GM18526 (cell line): Measurements from ENCODE around the gene UNC5A.

ENCODE experiments used
- POLR2A ChIP-seq: IDR thresholded peaks from 3 replicates; pipeline ENCODE4 v1.6.1; 2011; ENCODE audit not compliant: insufficient read length; ENCODE audit errors: extremely low read depth

Gene UNC5A

DNA sequence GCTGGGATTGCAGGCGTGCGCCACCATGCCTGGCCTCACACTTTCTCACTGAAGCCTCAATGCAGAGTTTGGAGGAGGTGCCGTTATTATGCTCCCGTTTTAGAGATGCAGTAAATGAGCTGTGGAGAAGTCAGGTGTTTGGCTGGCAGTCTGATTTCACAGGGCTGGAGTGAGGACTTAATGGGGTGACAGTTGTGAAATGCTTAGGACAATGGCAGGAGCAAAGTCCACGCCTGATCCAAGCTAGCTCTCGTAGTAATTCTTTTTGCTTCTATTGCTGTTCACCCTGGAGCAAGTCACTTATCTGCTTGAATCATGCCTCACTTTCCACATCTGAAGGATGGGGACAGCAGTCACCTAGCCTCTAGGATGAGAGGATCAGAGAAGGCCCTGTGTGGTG is 21.8 kb downstream of the UNC5A start:
- TF ChIP-seq POLR2A = no peak

GRCh38 chr5:176833286-176833685 is 22.9 kb downstream of the UNC5A start:
- TF ChIP-seq POLR2A = no peak

DNA sequence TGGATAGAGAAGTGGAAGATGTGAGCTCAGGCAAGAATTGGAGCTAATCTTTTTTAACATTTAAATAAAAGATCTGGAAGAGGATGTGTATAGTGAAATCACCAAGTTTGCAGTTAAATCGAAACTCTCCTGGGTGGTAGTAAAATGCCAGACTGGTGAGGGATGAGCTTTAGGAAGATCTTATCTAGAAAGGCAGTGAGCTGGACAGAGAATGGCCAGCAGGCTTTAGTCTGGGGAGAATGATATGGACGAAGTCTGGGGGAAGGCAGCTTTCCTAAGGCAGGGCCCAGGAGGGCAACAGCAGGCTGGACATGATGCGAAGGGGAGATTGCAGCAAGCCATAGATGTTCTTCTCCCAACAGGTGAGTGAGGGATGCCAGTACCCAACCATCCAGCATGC is 25.6 kb downstream of the UNC5A start:
- no peak for TF ChIP-seq POLR2A

GRCh38 chr5:176836811-176837706 is 26.7 kb downstream of the UNC5A start:
- no peak for TF ChIP-seq POLR2A

- no peak for TF ChIP-seq POLR2A
These were observed 27.4 kb downstream of the UNC5A start for GRCh38 chr5:176837707-176838115.

- no peak for TF ChIP-seq POLR2A
These were observed 33.3 kb downstream of the UNC5A start for GRCh38 chr5:176843673-176844072.

DNA sequence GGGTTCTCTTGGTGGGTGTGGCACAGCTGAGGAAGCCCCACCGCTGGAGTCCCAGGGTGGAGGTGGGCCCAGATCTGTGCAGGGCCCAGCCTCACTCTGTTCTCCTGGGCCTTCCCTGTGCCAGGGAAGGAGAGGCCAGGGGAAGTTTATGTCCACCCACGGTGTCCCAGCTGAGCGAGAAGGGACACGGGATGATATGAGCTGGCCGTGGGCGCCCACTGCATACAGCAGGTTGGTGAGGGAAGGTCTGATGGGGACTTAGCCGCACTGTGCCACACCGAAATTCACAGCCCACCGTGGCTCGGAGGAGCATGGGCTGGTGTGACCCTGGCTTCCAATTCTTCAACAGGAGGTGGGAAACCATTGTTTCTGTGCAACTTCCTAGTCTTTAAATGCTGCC is 33.9 kb downstream of the UNC5A start:
- TF ChIP-seq POLR2A = no peak

DNA sequence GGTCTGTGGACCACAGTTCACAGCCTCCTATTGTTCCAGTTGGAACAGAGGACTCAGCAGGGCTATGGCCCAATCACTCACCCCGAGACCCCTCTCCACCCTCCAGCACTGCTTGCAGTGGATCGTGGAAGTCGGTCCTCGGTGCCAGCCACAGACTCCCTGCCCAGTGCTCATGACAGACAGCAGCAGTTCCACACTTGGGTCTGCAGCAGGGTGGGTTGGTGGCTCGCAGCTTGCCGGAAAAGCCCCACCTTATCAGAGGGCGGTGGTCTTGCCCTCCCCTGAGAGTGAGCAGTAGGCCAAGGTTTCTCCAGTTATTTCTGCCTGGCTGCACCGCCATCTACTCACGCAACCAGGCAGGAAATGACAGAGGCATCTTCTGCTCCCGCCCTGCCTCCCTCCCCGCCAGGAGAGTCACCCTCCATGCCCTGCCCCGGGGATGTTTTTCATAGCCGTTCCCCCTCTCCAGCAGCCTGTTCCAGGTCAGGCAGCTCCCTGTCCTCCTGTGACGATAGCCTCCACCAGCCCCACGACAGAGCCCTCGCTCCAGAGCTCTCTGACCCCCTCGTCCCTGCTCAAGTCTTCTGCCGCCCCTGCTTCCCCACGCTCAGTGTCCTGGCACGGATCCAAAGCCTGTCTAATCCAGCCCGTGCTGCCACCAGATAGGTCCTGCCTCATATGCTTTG is 34.5 kb downstream of the UNC5A start:
- TF ChIP-seq POLR2A = no peak

- TF ChIP-seq POLR2A = no peak
These were observed 35.0 kb downstream of the UNC5A start for GRCh38 chr5:176845392-176845713.

DNA sequence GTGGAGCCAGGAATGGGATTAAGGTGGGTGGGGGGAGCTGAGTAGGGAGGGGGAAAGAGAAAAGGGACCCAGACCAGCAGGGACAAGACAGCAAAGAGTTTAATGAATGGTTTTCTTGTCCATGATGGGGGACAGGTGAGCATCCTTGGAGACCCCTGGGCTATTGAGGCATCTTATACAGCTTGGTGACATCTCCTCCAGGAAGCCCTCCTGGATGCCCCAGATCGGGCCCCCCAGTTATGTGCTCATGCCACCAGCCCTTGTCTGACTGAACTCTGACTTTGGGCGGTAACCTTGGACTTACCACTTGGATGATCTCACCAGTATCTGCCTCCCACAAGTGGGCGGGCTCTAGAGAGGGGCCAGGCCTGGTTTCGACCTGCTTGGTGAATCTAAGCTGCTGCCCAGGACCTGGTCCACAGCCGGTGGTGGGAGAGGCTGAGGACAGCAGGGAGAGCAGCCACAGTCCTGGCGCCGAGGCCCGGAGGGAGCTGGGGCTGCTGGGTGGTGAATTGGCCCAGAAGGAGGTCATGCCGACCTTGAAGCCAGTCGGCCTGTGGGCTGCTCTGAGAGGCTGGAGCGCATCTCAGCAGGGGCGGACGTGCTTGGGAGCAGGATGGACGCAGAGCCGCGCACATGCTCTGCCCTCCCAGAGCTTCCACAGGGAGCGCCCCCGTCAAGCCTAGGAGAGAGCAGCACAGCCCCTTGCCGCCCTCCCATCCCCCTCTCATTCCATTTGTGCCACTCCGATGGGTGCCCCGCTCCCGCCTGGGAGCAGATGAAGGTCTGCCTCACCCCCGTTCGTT is 36.2 kb downstream of the UNC5A start:
- TF ChIP-seq POLR2A = no peak

- TF ChIP-seq POLR2A = no peak
These were observed 36.8 kb downstream of the UNC5A start for GRCh38 chr5:176847148-176847547.

DNA sequence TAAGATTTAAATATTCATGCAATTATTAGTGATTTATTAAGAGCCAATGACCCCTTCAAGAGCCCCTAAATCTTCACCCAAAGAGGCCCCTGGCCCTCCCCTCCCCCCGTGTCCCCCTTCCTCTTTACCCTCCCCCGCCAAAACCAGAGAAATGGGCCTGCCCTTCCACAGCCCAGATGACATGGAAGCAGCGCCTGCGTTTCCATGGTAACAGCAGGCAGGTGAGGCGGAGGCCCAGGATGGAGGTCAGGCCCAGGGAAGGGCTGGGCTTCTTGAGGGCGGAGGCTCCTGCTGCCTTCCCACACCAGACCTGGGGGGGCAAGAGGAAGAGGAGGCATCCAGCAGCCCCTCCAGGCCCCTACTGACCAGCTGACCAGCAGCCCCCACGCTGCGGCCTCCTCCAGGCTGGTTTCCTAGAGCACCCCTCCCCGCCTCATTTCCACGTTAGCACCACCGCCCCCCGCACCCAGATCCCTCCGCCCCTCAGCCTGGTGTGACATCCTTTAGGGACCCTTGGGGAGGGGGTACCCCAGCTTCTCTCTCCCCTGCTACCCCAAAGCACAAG is 37.4 kb downstream of the UNC5A start:
- no peak for TF ChIP-seq POLR2A

GRCh38 chr5:176848651-176849050 is 38.3 kb downstream of the UNC5A start:
- TF ChIP-seq POLR2A = no peak

DNA sequence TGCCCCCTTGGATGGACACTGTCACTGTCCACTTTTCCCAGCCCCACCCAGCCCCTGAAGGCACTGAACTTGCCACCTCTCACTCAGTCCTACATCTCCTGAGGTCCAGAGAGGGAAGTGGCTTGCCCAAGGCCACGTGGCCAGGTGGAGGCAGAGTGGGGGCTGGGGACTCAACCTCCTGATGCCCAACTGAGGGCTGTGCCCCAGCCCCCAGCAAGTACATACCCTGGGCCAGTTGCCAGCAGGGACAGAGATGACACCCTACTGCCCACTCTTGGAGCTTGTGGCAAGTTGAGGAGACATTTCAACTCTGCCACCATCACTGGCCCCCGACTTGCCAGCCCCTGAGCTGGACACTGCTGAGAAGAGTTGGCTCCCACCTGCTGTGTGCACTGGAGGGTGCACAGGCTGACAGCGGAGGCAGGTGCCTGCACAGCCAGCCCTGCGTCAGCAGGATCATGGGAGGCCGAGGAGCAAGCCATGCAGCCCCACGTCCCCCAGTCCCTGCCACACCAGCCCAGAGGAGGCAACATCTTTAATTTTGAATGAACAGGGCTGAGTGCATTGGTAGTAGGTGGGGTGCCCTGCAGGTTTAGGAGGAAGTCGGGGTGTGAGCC is 39.4 kb downstream of the UNC5A start:
- TF ChIP-seq POLR2A = no peak
